DMS 273 (cell line): Measurements from ENCODE around the gene KCNMB1.

Source experiments
- DNase-seq: peaks from one replicate; lab custom pipeline; 2025; ENCODE audit not compliant: unreplicated experiment; lab: John Stamatoyannopoulos, UW

The KCNMB1 gene

DNA sequence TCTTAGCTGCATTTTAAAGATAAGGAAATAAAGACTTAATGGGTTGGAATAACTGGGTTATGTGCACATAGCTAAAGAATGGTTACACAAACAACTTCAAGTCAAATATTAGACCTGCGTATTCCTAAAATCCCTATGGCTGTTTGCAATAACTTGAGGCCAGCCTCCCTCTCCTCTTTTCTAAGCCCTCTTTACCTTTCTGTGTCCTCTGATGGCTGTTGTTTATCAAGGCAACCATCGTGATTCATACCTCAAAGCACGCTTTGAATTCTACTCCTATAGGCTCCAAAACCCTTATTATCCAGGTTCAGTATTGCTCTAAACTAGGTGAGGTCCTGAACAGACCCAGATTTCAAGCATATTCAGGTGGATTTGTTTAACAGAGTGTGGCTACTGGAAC lies 46.0 kb downstream of the KCNMB1 start:
- DNase-seq = no peak

DNA sequence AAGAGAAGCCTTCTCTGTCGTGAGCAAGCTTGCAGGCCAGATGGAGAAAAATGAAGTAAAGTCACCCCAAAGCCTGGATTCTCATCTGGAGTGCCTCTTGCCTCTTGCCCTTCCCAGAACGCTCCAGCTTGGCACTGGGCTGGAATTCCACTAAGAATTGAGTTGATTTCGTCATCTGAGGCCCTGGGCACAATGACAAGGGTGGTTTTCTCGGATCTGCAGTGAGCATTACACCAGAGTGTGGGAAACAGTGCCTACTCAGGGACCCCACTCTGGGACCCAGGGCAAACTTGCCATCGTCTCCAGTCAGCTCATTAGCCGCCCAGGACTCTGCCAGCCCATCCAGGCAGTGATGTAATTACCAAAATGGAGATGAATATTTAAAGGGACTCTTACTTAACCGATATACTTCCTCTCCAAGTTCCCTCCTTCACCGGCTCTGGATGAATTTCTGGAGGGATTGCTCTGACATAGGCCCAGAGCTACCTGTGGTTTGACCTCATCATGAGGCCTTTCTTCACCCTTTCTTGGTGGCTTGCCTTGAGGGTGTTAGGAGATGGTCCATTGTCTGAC lies 46.9 kb downstream of the KCNMB1 start:
- no peak for DNase-seq

DNA sequence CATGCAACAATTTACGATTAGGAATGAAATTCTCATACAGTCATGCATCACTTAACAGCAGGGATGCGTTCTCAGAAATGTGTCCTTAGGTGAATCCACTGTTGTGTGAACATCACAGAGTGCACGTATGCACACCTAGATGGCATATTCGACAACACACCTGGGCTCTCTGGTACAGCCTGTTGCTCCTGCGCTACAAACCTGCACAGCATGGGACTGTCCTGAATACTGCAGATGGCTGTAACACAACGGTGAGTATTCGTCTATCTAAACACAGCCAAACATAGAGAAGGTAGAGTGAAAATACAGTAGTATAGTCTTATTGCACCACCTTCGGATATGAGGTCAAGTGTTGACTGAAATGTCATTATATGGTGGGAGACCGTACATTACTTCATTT lies 47.6 kb downstream of the KCNMB1 start:
- no peak for DNase-seq

DNA sequence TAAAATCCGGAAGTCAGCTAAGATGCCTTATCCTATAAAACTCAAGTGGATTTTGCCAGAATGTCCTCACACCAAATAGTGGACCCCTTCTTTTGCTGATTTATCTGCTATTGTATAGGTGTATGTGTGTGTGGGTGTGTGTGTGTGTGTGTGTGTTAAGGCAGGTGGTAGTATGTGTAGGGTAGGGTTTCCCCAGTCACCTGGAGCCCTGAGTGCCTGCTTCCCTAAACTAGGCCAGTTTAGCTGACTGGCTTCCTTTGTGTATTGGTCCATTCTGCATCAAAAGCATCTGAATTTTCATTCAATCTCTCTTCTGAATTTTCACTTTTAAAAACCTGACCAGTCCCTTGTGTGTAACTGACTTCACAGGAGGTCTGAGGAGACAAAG lies 49.4 kb downstream of the KCNMB1 start:
- no peak for DNase-seq

DNA sequence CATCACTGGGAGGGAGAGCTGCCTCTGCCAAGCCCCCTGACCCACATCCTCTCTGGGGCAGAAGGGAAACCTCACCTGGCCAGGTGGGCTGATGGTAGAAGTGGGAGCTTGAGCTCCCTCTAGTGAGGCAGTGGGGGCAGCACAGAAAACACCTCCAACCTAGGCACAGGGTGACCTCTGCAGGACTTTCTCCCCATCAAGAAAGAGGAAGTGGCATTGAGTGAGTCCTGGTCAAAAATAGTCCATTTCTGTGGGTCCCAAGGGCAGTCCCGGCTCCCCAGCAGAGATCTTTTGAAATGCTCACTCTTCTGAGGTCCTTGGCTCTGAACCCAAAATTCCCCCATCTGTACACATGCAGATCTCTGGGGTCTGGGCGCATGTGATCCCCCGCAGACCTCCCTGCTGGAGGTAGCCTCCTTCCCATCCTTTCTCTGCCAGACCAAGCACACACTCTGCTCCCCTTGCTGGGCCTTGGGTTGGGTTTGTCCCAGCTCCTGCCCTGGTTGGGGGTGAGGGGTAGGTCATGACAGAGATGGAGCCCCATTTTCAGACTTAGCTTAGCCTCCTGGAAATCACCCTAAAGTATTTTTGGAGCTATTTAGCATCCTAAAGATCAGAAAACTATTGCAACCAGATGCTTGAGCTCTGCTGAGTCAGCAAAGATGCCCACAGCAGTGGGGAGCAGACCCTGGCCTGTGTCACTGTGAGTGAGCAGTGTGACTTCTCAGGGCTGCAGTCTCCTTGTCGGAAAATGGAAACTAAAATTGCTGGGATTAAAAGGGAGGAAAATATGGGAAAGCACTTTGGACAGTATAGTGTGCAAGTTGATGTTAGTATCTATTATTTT lies 50.0 kb downstream of the KCNMB1 start:
- no peak for DNase-seq

DNA sequence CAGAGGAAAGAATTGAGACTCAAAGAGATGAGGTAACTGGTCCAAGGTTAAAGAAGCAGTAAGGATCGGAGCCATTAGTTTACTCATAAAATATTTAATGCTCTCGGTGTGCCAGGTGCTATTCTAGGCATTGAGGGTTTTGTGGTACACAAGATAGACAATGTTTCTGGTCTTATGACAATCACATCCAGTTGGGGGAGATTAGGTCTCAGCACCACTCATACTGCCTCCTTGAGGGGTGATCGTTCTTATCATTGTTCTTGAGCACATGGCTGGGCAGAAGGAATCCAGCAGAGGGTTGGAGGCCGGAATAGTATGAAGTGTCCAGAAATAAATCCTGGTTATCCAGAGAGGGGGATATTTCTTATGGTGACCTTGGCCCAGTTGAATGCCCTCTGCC lies 50.9 kb downstream of the KCNMB1 start:
- DNase-seq = no peak

DNA sequence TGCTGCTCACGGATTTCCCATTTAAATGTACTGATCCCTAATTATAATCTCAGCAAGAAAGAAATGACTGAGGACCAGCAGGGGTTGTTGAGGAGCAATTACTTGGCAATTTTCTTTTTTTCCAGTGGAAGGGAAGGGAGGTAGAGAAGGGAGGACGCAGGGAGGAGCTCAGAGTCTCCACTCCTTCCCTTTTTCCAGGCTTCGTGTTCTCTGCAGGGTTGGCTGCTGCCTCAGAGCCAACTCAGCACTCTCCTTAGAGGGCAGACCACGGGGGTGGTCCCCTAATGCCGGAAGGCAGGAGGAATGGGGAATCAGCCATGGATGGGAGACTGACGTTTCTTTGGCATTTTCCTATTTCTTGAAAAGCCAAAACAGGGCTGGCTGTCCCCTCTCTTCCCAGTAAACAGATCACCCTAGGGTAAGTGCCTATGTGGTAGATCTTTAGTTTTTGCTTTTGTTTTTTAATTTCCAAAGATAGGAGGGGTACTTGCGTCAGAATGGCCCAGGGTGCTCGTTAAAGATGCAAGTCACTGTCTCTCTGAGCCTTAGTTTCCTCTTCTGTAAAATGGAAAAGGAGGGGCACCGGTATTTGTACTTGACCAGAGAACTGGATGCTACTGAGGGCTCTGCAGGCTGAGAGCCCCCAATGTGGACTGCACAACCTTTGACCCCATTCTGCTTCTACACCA lies 52.0 kb downstream of the KCNMB1 start:
- DNase-seq = no peak

DNA sequence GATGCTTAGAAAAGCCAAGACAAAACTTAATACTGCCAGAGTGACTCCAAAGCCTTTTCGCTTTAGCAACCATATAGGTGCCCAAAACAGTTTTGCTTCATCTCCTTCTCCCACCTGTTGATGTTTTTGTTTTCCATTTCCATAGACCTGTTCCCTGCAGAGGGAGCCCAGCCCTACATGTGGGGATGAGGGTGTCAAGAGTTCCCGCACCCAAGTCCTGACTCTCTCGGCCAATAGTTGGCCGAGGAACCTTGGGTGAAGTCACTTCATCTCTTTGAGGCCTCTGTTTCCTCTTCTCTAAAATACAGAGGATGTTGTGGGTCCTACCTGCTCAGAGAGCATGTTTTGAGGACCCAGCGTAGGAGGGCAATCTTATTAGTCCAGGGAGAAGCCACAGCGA lies 53.1 kb downstream of the KCNMB1 start:
- no peak for DNase-seq

DNA sequence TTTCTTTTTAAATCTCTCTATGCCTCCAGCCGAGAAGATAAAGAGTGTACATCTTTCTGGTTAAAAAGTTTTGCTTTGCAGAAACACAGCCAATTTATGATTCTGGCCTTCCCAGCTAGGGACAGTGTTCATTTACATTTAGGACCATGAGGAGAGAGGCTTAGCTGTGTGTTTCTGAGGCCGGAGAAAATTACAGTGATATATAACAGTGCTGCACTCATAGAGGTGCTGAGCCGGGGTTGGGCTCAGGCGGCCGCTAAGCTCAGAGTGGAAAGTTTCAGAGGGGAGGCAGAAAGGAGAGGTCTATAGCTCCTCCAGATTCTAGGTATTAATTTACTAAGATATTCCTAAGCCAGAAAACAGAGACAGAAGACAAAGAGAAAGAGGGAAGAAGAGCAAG lies 54.5 kb downstream of the KCNMB1 start:
- DNase-seq = no peak

DNA sequence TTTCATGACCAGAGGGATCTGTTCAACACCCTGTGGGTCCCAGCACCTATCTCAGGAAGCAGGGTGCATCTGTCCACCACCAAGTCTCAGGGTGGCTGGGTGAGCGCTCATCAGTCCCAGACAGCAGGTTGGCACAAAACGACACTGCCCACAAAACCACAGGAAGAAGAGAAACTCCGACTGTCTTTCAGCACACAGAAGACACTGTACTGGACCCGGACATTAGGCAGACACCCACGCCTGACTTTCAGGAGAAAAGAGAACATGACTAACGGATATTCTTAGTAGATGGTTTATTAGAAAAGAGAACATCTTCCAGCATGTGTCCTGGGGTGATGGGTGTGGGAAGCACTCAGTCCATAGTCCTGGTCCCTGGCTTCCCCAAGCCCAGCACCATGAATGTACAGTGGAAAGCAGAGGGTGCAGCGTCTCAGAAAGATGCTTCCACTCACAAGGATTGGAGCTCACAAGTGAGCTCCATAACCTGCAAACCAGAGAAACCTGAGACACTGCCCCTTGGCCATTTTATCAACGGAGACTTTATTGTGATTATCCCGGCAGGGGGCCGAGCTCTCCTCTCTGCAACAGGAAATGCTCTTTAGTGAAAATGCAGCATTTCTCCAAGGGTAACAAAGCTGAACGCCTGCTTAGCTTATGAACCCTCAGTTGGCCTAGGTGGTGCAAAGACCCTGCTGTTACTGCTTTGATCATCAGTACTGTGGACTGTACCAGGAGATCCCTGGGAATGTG lies 55.8 kb downstream of the KCNMB1 start:
- DNase-seq = no peak

DNA sequence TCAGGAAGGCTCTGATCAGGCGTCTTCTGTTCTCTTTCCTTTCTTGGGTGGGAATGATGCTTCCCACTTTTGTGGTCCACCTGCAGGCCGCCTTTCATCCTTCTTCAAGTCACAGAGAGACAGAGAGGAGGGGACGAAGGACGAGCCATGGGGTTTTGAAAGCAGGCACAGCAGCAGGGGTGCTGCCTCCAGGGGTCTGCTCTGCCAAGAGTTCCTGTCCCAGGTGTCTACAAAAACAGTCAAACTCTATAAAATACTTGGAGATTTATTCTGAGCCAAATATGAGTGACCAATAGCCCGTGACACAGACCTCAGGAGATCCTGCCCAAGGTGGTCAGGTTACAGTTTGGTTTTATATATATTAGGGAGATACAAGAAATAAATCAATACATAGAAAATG lies 57.1 kb downstream of the KCNMB1 start:
- no peak for DNase-seq

DNA sequence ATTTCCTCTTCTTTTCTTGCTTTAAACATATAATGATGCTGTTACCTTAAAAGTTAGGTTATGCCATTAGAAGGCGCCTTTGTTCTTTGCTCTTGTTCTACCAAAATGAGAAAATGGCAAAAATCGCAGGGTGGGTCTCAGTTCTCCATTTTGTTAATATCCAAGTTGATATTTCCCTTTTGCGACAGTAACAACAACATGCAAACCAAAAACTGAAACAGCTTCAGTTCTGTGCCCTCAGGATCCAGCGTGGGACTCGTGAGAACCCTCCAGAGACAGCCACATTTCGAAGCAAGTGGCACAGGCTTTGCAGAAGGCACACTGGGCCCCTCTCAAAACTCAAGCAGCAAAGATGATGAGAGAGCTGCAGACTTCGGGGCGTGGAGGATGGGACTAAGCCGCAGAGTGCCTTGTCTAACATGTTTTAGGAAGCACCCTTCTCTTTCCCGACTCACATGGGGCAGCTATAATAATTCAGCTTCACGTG lies 58.6 kb downstream of the KCNMB1 start:
- DNase-seq = no peak

DNA sequence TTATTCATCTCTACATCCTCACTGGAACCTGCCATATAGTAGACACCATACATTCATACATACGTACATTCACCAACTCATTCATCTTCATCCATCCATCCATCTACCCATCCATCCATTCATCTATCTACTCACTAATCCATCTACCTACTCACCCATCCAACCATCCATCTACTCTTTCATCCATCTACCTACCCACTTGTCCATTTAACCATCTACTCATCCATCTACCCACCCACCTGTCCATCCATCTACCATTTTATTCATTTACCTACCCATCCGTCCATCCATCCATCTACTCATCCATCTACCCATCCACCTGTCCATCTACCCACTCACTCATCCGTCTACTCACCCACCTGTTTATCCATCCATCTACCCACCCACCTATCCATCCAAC lies 59.6 kb downstream of the KCNMB1 start:
- DNase-seq = no peak

DNA sequence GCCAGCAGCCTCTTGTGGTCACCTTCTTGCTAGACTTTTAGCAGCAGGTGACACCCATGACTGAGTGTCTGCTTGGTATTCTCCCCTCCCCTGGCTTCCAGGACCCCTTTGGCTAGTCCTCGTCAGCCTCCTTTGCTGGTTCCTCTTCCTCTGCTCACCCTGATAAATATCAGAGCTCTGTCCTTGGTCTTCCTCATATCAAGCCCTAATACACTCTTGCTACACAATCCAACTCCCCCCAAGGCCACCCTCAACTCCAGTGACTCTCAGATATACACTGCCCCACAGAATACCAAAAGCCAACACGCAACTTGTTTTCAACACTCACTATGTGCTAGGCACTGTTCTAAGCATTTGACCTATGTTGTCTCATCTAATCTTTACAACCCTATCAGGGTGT lies 61.3 kb downstream of the KCNMB1 start:
- no peak for DNase-seq

DNA sequence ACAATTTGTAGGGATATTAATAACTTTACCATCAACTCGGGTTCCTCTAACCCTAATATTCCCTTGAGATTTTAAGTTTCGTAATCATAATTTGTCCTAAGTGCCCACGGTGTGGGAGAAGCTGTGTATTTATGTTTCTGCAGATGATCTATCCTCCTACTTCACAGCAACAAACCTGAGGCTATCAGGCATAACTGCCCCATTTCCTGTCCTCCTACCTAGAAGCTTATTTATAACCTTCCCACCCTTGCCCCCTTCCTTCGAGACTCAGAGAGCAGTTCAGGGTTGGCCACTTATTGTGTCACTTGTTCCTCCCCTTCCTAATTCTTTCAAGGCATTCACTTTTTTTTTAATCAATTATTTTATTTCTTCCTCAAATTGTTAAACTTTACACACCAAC lies 62.0 kb downstream of the KCNMB1 start:
- no peak for DNase-seq
